Endometrial microvascular endothelial cells (primary cell): Measurements from ENCODE around the gene NFATC2. TPM values are rescaled to one million over a fixed set of nuclear protein-coding genes. Genes with fewer than 3 reads are reported as not detected.

Experiments used
- in situ Hi-C: cut with HindIII; loops from 2 replicates; pipeline ENCODE4 v1.10.0; 2017; ENCODE audit warnings: low sequenced_read_pairs, low pct_unique_long_range_greater_than_20kb; ENCODE audit errors: inconsistent ontology term
- total RNA-seq: library from RNA; depleted of rRNA; stranded (reverse); fragments of >200 nt; gene quantifications from one replicate; pipeline ENCODE4 v1.2.3, GENCODE V29; 2015; ENCODE audit errors: inconsistent ontology term

NFATC2 gene
- total RNA-seq, 1 donor from 2014 or later = 2.5 TPM

DNA sequence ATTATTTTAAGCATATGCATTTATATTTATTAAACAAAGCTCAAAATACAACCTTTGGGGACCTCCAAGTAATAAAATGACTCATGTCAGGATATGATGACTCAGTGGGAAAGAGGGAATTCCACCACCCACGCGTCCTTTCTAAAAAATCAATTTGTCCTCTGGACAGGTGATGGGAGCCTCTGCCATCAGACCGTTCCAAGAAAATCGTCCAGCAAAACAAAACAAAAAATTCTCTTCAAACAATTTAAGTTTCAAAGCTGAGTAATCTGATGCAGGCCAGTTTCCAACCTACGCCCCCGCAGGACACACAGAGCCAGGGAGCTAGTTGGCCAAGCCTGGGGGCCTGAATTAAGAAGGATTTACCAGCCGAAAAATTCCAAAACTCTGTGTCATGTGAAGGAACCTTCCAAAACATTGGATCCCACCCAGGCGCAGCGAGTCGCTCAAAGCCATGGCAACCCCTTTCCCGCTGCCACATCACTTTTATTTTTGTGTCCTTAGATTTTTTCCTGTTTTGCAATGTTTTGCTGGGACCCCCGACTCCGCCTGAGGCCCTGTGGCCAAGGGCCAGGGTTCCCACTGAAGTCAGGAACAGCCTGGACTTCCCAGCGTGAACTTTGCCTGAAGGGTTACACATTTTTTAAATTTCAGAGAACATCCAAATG lies 95.3 kb downstream of the NFATC2 start:
- in situ Hi-C loops = no loop called here

DNA sequence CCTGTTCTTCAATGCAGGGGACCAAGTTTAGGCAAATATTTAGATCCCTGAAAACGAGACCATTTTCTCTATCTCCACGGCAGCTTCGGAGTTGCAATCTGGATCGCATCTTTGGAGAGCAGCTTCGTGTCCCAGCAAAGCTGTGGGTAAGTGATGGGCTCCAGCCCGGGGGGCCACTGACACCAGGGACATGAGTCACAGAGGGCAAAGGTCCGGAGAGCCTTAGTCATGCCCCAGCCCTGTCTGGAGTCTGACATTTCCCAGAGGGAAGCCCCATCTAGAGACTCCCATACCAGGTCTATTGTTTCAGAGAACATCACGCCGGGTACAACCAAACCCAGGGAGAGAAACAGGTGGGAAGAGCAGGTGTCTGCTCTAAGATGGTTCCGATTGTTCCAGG lies 95.9 kb downstream of the NFATC2 start:
- in situ Hi-C loops = no loop called here

DNA sequence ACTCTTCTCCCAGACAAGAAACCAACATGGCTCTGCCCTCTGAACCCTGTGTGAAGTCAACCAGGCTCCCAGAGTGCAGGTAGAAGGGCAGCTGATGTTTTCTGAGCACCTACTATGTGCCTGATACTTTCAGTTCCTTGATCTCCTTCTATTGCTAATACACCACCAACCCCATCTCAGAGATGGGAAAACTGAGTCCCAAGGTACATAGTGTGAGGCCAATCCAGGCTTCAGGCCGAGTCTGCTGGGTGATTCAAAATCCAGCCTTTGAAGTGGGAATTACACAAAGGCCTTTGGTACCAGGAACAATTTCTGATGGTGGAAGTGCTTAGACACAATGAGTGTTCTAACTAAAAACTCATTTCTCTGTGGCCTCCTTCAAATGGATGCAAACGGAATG lies 96.3 kb downstream of the NFATC2 start:
- in situ Hi-C loops = no loop called here

DNA sequence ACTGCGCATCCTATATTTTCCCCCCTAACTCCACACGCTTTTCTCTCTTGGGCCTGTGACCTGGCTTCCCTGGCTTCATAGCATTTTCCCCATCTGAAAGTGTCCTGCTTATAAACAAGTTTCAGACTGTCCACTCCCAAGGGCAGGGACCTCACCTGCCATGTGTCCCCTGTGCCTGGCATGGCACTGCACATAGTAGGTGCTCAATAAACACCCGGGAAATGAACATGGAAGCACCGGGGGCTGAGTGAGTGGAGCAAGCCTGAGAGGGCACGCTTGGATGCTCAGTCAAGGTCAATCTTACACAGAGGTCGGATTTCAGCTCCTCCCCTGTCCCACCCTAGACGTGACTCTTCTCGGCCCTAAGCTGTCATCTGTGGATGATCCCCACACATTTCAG lies 96.9 kb downstream of the NFATC2 start:
- in situ Hi-C loops = no loop called here

DNA sequence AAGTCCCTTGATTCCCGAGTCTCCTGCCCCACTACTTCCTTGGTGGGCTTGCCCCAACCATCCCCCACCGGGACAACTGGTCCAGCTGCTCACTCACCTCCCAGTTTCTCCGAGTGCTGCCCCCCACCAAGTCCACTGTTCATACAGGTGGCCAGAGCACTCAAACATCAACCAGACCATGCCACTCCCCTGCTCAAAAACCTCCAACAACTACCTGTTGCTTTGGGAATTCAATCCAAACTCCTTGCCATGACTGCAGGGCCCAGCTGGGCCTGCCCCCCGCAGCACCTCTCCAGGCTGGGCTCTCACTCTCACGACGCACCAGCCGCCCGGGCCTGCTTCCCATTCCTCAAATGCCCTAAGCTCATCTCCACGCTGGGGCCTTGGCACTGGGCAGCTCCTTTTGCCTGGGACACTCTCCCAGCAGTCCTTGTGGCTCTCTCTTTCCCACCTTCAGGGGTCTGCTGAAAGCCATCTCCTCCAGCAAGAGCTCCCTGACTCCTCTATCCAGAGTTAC lies 97.5 kb downstream of the NFATC2 start:
- in situ Hi-C loops = no loop called here

DNA sequence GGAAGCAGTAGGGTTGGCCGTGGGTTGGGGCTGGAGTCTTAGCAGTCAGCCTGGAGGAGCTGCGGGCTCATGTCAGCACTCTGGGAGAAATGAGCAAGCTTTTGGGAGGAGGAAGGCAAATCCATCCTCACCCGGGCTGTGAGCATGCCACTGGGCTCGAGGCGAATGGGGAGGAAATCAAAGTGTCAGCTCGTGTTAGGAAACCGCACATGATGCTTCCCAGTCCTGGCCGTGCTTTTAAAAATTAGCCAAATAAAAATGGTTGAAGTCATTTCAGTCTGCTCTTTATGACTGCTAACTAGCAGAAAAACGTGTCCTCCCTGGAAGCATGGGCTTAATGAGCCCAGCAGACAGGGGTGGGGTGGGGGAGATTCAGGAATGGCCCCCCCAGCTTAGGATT lies 98.1 kb downstream of the NFATC2 start:
- in situ Hi-C loops = no loop called here

DNA sequence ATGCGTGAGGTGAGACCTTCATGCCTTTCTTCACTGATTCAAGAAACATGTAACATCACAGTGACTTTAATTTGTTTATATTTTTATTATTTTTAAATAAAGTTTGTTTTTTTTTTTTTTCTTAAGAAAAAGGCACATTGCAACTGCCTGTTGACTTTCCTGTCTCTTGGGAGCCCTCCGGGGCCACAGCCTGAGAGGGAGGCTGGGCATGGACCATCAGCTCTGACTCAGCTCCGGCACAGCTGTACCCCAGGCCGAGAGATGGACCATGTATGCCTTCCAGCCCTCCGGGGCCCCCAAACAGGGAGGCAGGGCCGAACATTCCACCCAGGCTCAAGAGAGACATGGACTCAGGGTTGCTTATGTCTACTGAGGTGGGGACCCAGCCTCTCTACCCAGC lies 99.9 kb downstream of the NFATC2 start:
- in situ Hi-C loops = no loop called here

DNA sequence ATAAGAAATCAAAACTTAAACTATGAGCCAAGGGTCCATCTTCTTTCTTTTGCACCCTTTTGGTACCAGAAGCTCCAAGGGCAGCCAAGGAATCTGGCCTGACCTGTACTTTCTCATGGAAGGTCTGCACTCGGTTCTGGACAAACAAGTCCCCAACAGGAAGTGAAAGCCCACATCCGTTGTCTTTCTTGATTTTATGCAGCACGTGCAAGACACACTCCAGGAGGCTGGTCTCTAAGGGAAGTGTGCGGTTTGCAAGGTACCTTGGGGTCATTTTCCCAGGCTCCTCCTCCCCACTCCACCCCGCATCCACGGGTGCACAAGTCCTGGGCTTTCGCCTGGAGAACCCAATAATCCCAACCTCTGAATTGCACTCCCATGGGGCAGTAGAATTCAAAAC lies 101.9 kb downstream of the NFATC2 start:
- in situ Hi-C loops = no loop called here

DNA sequence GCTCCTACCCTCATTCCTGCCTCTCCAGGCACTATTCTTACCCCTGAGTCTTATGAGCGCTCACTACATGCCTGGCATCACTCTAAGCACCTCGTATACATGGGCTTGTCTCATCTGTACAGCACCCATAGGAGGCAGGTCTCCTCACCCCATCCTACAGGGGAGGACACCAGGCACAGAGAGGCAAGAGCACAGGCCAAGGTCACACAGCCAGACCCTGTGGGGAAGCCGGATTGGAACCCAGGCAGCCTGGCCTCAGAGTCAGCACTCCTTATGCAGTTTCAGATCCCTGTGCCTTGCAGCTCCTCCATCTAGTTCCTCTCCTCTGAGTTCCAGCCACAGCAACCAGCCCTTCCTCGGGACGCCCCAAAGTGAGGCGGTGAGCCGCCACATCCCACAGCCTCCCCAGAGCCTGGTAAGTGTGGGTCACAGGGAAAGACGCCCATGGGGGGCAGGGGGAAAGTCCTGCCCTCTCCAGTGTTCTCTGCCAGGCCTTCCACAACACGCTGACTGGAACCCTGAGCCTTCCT lies 103.3 kb downstream of the NFATC2 start:
- in situ Hi-C loops = no loop called here

DNA sequence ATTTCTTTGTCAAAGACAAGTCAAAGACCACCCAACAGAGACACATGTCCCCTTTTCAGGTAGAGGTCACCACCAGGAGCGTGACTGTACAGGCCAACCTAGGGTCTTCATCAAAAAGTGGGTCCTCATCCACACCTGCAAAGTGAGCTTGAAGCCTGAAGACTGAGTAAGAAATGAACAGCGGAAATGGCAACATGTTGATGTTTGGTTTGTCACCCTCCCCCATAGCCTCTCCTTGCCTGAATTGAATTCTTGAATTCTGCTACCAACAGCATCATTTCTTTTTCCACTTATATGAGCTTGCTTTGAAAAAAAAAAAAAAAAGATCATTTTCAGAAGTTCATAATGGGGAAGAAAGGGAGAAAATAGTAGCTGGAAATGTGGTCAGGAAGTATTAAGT lies 104.4 kb downstream of the NFATC2 start:
- in situ Hi-C loops = no loop called here

DNA sequence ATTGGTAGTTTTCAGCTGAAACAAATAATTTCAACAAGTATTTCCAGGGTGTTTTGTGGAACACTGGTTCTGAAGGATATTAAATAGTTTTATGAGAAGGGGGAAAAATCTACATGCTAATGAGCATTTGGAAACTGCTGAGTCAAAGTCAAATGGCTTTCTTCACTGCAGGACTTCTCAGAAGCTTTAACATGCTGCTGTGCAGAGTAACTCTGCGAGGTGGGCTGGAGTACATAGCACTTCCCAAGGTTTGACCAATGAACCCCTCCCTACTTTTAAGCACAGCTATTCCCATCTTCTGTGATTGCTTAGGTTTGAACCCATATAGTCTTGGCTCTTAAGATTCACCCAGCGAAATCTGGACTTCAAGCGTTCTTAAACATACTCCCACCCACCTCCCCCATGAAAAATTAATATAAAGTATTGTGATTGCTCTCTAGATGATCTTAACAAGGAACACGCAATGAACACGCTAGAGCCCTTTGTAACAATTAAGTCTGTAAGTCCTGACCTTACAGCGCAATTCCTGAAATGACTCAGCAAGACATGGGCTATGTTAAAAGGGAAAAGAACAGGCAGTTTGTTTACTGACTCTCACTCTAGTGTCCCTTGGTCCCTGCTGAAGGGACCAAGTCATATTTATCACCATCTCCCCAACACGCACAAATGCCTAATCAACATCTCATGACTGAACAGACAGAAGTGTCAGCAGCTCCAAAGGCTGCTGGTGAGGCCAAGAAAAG lies 105.2 kb downstream of the NFATC2 start:
- in situ Hi-C loops = no loop called here

DNA sequence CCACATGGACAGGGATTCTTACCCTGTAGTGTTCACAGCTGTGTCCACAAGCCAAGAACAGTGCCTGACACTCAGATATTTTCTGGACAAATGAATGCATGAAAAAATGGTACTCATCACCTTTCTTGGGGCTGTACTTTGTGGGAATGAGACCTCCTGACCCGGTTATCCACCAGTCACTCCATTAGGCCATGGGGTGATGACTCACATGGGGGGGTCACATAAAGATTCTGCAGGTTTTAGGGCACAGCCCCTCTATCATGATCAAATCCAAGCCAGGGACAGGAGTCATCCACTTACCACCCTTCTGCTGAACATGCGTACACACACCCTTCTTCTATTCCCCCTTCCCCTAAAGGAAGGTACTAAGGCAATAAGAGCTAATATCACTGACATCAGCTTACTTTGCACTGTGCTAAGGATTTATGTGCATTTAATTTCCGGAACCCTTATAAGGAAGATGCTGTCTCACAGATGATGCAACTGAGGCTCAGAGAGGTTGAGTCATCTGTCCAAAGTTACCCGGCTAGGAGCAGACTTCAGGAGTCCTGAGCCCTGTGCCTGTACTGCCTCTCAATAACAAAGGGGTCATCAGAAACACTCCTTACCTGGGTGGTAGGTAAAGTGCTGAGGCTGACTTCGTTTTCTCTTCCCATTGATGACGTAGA lies 107.8 kb downstream of the NFATC2 start:
- in situ Hi-C loops = no loop called here

DNA sequence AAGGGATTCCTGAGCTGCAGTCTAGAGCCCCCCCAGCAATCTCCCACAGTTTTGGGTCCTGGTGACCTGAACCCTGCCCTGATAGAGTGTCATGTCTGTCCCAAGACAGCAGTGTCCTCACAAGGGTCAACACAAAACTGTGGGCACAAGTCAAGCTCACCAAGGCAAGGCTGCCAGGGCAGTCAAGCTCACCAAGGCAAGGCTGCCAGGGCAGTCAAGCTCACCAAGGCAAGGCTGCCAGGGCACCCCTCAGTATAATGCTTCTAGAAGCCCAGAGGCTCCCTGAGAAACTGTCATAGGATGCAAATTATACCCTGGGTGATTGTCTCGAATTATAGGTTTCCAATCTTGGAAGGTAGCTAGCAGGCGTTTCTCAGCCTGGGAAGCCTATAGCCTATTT lies 108.5 kb downstream of the NFATC2 start:
- in situ Hi-C loops = no loop called here

DNA sequence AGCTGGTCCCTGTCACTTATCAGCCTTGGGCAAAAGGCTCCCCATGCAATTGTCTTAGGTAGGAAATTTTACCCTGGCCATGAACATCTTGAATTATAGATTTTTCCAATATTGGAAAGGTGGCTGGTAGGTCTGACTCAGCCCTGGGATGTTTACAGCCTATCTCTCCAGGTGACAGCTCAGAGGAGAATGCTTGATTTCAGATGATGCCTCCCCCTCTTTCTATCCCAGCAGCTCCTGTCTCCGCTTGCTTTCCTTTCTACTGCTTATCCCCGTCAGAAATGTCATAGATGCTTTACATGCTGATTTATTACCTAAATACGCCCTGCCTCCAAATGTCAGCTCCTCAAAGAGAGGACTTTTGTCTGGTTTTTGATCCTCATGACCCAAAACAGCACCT lies 109.6 kb downstream of the NFATC2 start:
- in situ Hi-C loops = no loop called here

DNA sequence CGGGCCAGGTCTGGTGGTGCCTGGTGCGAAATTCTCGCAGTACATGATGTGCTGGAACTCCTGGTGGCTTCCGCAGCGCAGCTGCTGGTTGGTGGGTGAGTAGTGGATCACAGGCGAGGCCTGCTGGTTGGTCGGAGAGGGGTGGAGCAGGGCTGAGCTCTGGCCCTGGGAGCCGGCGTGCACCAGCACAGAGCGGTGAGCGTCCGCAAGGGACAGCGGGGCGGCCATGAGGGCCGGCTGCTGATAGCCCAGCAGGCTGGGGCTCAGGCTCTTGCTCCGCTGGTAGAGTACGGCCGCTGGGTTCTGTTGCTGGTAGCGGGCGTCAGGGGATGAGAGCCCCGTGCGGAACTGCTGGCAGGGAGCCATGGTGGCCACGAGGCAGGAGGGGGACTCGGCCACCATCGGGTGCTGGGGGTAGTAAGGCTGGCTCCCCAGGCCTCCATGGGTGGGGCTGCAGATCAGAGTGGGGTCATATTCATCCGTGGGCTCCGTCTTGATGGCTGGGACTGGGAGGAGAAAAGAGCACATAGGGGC lies 110.2 kb downstream of the NFATC2 start:
- in situ Hi-C loops = no loop called here

DNA sequence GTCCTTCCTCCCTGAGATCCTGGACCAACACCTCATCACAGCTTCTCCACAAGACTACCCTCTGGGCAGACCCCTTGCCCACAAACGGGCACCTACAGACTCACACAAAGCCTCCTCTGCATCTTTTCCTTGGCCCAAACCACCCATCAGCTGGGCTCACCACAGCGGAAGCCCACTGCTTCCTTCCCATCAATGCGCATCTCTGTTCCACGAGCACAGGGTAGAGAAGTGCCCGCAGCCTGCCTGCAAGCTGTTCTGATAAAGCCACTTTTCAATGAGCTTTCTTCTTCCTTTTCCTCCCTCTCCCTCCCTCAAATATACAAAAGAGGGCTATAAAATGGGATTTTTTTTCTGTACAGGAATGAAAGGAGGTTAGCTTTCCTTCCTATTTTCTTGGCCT lies 111.2 kb downstream of the NFATC2 start:
- in situ Hi-C loops = no loop called here

DNA sequence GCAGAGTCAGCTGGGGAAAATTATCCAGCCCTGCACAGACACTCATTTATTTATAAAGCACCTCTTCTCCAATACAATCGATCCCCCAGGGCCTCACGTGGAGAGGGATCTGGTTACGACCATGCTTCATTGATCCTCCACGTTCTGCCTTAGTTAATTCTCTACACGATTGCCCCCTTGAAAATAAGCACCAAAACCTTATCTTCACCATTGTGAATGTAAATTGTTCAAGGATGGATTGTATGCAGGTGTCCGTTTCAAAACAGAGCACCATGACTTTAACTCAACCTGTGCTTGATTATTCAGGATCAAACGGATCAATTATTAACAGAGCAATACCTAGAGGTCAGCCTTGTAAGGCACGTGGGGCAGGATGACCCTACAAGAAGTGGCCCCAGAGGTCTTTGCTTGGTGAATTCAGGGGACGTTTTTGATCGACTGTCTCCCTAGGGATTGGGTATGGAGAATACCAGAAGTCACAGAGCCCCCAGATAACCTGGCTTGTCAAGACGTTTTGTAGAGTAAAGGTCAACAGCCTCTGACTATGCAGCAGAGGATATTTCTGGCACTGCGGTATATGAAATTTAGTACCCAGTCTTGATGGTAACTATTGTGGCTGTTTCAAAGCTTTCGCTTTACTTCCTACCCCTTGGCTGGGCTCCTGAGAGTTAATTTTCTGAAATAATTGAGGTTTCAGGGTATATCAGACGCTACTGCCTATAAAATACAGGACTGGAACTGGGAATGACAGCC lies 112.1 kb downstream of the NFATC2 start:
- in situ Hi-C loops = no loop called here

DNA sequence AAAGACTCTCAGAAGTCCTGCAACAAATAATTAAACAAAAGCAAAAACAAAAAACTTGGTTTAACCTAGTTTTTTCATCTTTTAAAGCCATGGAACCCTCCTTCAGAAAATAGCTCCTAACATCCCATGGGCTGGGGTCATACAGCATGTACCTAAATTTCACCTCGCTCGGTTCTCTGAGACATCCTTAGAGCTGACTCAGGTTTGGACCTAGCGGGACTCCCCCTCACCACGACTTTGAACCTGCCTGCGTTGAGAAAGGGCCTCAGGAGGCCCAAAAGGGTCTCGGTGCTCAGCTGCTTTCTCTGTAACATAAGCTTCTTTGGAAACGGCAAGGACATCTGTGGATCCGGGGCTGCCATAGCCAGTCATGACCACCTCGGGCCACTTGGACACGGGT lies 112.8 kb downstream of the NFATC2 start:
- in situ Hi-C loops = no loop called here

DNA sequence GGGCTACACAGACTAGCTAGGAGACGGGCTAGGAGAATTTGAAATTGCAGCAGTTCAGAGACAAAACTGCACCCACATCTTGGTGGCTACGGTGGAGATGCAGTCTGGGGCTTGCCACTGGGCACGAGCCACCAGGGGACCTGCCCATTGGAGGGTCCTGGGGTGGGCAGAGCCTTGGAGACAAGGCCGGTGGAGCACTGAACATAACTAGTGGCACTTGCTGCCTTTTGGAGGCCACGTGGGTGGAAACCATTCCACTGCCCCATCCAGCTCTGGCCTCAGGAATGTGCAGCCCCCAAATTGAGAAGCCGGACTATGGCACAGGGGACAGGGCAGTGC lies 113.4 kb downstream of the NFATC2 start:
- in situ Hi-C loops = no loop called here
